Activated CD4-positive, alpha-beta T cell treated with anti-CD3 and anti-CD28 coated beads for 4 hours (primary cell): ENCODE data around the gene SLC16A9.

Experiments used
- DNase-seq, 2 donors: peaks; one replicate each; pipeline ENCODE4 v3.0.0-alpha.2; 2020

SLC16A9 gene

GRCh38 chr10:59713196-59713821 is 3.7 kb upstream of the SLC16A9 start:
- DNase-seq: no peak

DNA sequence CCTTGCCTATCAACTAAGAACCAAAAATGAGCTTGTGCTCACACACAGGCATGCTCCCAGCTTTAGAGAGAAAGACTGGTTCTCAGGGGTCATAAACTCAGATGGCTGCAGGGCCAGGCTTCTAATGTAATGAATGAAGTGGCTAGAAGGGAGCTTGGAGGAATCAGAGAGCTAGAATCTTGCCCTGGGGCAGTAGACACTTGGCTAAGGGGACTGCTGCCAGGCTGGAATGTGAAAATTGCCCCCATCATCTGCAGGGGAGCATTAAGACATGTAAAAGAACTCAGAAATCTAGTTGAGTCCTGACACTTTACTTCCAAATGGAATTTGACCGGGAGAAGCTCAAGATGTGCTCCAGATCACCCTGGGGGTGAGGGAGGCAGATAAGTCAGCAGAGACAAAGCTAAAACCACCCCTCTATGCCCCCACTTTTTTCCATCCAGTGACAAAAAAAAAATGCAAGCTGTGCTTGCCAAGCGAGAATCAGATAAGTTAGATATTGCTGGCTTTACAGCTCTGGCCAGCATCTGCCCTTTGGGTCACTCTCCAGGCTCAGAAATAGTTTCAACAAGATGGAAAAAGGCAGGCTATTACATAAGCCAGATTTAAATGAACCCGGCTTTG is 2.3 kb upstream of the SLC16A9 start:
- no peak for DNase-seq

- no peak for DNase-seq
Observed at GRCh38 chr10:59708816-59709394, 745 bp downstream of the SLC16A9 start.

DNA sequence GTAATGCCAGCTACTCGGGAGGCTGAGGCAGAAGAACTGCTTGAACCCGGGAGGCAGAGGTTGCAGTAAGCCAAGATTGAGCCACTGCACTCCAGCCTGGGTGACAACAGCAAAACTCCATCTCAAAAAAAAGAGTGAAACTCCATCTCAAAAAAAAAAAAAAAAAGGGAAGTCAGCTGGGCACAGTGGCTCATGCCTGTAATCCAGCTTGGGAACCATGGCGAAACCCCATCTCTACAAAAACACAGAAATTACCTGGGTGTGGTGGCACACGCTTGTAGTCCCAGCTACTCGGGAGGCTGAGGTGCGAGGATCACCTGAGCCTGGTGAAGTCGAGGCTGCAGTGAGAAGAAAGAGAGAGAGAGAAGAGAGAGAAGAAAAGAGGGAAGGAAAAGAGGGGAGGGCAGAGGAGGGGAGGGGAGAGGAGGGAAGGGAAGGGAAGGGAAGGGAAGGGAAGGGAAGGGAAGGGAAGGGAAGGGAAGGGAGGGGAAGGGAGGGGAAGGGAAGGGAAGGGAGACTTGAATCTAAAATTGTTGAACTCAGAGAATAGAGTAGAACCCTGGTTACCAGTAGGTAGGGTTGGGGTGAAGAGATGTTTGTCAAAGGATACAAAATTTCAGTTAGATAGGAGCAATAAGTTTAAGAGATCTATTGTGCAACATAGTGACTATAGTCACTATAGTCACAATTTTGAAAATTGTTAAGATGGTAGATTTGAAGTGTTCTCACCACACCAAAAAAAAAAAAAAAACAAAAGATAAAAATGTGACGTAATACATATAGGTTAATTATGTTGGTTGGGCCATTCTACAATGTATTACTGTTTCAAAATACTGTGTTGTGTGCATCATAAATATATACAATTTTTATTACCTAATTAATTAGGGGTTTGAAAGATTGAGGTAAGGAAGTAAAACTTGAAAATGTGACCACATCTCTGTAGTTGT is 2.5 kb downstream of the SLC16A9 start:
- DNase-seq: no peak

- no peak for DNase-seq
Observed at GRCh38 chr10:59705931-59706330, 3.7 kb downstream of the SLC16A9 start.

- no peak for DNase-seq
Observed at GRCh38 chr10:59704630-59705029, 5.0 kb downstream of the SLC16A9 start.

DNA sequence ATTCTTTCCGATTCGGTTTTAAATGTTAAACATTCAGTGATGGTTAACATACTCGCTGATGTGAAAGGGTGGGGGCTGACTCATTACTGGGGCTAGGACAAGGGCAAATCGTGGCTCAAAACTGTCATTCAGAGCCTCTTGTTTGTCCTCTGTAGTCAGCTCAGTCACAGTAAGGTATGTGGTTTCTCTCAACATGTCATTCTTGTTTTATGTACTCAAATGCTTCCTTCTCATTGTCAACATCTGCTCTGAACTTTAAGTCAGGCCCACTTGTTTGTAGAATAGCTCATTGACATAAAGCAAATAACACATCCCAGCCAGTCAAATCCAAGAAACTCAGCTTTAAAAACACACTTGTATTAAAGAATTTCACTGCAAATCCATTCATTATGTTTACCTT is 7.3 kb downstream of the SLC16A9 start:
- no peak for DNase-seq

DNA sequence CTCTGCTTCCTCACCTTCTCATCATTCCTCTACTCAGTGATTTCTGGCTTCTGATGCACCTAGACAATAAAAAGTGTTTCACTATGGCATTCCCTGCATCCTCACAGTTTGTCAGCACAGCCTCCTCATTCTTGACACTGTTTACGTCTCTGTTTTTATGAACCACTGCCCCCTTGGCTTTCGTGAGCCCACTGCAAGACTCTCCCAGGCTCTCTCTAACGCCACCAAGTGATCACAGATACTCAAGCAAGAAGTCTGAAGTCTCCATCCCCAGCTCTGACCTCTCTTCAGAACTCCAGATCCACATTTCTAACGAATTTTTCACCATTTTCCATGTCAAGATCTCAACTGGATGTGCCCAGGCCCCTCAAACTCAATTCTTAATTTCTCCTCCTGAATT is 8.9 kb downstream of the SLC16A9 start:
- no peak for DNase-seq

DNA sequence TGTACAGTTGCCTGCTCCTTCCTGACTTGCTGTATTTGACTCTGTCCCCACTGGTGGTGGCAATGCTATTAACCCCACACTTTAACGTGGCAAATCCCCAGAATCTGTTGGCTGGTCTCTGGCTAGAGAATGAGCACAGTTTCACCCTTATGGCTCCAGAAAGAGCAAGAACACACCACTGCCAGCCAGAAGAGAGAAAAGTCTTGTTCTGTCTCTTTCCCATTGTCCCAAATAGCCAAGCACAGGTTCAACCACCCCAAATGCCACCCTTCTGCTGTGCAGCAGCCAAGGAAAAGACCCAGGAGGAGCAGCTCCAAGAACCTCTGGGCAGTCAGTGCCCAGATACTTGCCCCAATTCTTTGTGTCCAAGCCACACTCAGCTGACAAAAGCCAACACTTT is 11.3 kb downstream of the SLC16A9 start:
- DNase-seq: no peak

DNA sequence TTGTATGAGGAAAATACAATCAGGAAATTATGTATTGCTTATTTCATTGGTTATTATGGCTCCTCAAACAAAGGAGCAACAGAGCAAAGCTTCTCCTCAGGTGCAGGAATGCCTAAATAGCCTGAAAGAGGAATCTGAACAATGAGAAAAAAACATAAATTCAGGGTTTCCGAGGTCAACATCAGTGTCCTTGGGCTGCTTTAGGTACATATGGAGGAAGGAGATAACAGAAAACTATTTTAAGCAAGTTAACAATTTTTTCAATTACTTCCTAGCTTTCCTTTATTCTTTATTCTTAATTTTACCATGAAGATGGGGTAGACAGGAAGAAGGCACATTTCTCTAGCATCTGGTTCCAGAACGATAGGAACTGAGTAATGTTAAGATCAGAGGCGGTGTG is 14.0 kb downstream of the SLC16A9 start:
- no peak for DNase-seq

DNA sequence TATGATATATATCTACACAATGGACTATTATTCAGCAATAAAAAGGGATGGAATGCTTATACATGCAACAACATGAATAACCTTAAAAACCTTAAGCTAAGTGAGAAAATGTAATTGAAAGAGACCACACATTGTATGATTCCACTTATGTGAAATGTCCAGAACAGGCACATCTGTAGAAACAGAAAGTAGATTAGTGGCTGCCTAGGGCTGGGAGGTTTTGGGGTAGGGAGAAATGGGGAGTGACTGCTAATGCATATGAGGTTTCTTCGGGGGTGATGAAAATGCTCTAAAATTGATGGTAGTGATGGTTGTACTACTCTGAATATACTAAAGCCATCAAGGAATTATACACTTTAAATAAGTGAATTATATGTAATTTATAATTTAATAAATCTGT is 14.7 kb downstream of the SLC16A9 start:
- no peak for DNase-seq

DNA sequence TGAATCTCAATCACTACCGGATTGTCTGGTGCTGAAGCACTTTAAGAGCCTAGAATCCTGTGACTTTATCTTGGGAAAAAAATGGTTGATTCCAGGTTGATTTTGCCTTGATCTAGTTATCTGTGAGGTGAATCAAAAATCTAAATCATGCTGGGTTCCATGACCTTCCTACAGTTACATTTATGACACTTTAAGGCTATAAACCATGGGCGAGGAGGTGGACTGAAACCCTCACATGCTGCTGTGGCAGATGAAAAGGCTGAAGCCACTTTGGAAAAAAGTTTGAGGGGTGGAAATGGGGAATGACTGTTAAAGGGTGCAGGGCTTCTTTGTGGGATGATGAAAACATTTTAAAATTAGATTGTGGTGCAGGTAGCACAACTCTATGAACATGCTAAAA is 17.5 kb downstream of the SLC16A9 start:
- no peak for DNase-seq

- DNase-seq: no peak
Observed at GRCh38 chr10:59688921-59689351, 20.7 kb downstream of the SLC16A9 start.

- no peak for DNase-seq
Observed at GRCh38 chr10:59687657-59688056, 22.0 kb downstream of the SLC16A9 start.

DNA sequence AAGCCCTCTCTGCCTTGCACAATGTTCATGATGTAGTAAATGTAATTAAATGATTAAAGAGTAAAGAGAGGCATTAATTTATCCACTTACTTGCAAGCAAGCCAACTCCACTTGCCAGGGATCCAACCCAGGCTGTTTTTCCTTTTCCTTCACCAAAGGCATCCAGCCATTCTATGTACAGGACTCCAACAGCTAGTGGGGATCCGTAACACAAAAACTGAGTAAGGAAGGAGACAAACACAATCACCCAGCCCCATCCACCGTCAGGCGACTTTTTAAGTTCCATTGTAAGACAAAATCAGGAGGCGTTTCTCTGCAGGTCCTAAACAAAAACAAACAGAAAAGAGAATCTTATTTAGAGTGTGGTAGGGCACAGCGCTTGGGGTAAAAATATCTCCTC is 25.6 kb downstream of the SLC16A9 start:
- DNase-seq: no peak

- no peak for DNase-seq
Observed at GRCh38 chr10:59682986-59683937, 26.4 kb downstream of the SLC16A9 start.

DNA sequence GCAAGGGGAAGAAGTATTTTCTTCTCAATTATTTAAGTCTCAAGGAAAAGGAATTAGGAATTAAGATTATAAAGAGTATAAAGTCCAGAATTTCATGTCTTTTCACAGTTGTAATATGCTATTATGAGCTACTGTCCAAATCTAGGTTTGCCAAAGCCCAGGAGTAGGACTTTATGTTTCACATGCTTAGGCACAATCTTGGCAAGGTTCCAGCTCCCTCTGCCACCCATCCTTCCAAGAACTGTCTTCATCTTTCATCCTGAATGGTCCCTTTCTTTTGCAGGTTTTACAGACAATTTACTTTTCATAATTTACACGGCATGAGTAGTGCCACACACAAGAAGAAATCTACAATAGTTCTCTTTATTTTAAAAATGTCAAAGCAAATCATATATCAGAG is 29.5 kb downstream of the SLC16A9 start:
- DNase-seq: no peak

GRCh38 chr10:59678884-59679301 is 30.8 kb downstream of the SLC16A9 start:
- DNase-seq: no peak

GRCh38 chr10:59677253-59677831 is 32.3 kb downstream of the SLC16A9 start:
- DNase-seq: no peak

DNA sequence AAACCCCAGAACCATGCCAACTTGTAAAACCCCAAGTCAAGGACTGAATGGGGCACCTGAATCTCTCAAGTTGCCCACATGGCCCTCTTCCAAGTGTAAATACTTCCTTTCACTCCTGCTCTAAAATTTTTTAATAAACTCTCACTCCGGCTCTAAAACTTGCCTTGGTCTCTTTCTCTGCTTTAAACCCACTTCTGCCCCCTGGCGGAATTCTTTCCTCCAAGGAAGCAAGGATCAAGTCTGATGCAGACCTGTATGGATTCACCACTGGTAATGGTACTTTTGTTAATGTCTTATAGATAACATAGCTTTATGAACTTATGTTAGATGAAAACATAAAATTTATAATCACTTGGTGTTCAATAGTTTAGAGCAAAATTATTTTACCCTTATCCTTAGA is 33.8 kb downstream of the SLC16A9 start:
- DNase-seq: no peak

DNA sequence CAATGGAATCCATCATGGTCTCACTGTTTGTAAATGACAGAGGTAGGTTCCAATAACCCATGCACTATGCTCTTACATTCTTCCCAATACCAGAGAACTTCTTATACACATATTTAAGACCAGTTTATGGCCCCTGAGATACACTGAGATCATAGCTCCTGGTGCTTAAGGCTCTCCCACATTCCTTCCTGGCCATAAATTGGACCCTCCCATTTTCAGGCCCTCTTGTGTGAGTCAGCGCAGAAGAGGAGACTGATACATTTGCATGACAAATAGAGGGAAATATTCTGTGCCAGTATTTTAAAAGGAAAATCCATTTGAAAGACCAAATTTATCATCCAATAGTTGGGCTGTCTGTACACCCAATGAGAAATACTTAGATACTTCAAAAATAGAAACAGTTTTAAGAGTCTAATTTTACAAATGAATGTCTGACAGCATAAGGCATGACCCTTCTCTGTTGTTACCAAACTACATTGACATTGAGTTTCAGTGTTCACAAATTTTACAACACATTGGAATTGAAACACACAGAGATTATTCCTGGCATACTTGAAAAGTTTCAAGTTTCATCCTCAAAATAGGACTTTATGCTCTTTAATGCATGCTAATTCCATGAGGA is 35.3 kb downstream of the SLC16A9 start:
- no peak for DNase-seq
